ENCODE results near the gene GPN3.

DNA sequence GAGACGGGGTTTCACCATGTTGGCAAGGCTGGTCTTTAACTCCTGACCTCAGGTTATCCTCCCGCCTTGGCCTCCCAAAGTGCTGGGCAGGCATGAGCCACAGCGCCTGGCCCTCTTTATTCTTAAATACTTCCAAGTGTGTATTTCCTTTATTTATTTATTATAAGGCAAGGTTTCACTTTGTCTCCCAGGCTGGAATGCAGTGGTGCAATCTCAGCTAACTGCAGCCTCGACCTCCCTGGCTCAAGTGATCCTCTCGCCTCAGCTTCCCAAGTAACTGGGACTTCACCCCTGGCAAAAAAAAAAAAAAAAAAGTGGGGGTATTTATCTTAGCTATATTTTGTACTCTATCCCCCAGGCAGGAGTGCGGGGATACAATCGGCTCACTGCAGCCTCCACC lies 7.4 kb upstream of the GPN3 start:
- no peak for TF ChIP-seq ZNF274 (IDR thresholded peaks at IDR 0.05; ENCODE audit: low read depth, low read length)
- no peak for TF ChIP-seq SUZ12 (IDR thresholded peaks at IDR 0.05; ENCODE audit: extremely low read depth, insufficient read depth, insufficient read length)

Measured in NT2/D1 (cell line).